Left kidney (tissue), 8 donors: ENCODE data around the gene JRKL. TPM values are rescaled to one million over a fixed set of nuclear protein-coding genes. Genes with fewer than 3 reads are reported as not detected.

ENCODE experiments used
- DNase-seq: peaks from one replicate; pipeline ENCODE4 v3.0.0-alpha.2; 2013
- long read RNA-seq, 8 donors: transcript quantifications; one replicate each; lab custom pipeline, GENCODE V29; 2026
- polyA plus RNA-seq: library from polyadenylated mRNA; unstranded; fragments of 120-200 nt; gene quantifications from one replicate; pipeline ENCODE4 v1.2.1, GENCODE V29; 2013; ENCODE audit not compliant: insufficient read length

JRKL gene
- polyA plus RNA-seq, result 24.9 TPM
- long read RNA-seq, donor 1, partial matches to known transcripts, result 0 of 1 reads
- long read RNA-seq, donor 1, other reads (novel, unspliced or antisense), result 0 of 1 reads
- long read RNA-seq, donor 2, partial matches to known transcripts, result 0 of 2 reads
- long read RNA-seq, donor 2, other reads (novel, unspliced or antisense), result 0 of 2 reads
- long read RNA-seq, donor 3, partial matches to known transcripts, result 0 of 1 reads
- long read RNA-seq, donor 3, other reads (novel, unspliced or antisense), result 0 of 1 reads
- long read RNA-seq, donor 4, partial matches to known transcripts, result 0 of 1 reads
- long read RNA-seq, donor 4, other reads (novel, unspliced or antisense), result 0 of 1 reads
- long read RNA-seq, donor 5, partial matches to known transcripts, result 0 of 4 reads
- long read RNA-seq, donor 5, other reads (novel, unspliced or antisense), result 0 of 4 reads
- long read RNA-seq, donor 6, partial matches to known transcripts, result 0 of 4 reads
- long read RNA-seq, donor 6, other reads (novel, unspliced or antisense), result 0 of 4 reads
- long read RNA-seq, donor 7, partial matches to known transcripts, result 0 of 4 reads
- long read RNA-seq, donor 7, other reads (novel, unspliced or antisense), result 0 of 4 reads
- long read RNA-seq, donor 8, result 0 reads

DNA sequence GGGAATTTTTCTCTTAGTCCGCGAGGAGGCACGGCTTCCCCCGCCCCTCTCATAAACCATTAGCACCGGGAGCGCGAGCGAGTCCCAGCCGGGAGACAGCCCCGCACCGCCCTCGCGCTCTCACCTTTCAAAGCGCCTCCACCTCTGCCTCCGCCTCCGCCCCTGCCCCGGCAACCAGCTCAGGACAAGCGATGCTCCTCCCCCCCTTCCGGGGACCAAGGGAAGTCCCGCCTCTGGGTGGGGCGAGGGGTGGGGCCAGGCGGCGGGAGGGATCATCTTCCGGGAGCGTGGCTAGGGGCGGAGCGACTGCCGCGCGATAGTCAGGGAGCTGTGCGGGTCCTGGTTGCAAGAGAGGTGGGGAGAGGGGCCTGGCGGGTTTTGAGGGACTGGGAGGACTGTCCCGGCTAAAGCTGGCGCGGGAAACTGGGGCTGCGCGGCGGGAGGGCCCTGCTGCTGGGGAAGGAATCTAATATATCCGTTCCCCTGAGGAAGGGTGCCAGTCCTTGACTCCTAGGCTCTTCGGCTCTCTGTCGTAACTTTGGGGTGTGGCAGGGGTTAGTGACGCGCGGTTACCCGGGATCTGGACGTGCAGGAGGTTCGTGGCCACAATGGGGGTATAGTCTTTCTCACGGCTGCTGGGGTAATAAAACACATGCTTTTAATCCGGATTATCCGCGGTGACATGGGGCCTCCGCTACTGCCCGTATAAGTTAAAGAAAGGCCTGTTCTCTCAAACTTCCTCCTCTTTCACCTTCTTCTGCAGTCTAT, at the start of gene JRKL, which contains the start of gene CCDC82:
Gene JRKL, plus strand, starts transcription at position 294 of the 768 bp plus-strand sequence. CDS start 637 bp downstream, outside the sequence.
Gene CCDC82, minus strand, starts transcription at position 193 of the 768 bp plus-strand sequence. CDS start 5,165 bp downstream, outside the sequence.
- peak; percentile 98 for DNase-seq

DNA sequence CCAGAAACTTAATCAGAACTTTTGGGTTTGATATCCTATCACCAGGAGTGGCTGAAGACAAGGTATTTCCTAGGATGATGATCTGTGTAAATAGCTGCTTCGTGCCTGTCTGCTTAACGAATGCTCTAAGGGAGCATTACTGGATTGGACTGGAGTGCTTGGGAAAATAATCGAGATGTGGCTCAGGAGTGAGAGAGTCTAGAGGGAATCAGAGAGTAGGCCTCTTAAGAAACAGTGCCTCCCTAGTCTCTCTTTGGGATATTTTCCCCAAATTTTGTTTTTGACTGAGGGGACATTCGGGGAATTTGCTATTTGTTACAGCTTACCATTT, 49.3 kb upstream of the JRKL start:
- DNase-seq, result no peak

DNA sequence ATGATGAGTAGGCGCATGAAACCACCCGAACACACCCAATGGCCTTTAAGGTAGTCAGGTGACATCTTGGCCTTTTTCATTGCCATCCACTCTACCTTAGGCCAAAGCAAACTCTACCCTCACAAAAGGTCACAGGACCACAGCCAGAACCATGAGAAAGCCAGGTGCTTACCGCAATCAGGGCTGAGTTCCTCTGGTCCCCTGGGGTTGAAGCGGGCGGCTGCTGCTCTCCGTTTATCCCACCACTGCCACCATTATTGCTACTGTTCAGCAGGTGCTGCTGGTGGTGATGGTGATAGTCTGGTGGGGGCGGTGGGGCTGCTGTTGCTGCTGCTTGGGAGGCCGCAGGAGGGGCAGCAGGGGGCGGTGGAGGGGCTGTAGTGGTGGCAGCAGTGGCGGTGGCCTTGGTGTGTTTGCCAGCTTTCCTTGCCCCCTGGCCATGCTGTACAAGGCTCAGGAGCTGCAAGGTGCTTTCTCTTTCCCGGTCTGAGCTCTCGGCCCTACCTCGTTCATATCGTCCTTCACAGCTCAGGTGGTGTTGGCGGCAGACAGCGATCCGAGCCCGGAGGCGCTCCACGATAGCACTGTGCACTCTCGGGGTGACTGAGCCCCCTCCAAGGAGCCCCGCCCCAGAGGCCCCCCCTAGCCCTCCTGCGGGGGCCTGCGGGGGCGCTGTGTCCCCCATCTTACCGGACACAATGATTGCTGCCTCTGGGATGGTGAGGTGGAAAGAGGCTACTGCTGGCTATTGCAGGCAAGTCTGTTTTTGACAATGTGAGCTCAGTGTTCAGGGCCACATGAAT, 48.4 kb upstream of the JRKL start:
- DNase-seq, result no peak

DNA sequence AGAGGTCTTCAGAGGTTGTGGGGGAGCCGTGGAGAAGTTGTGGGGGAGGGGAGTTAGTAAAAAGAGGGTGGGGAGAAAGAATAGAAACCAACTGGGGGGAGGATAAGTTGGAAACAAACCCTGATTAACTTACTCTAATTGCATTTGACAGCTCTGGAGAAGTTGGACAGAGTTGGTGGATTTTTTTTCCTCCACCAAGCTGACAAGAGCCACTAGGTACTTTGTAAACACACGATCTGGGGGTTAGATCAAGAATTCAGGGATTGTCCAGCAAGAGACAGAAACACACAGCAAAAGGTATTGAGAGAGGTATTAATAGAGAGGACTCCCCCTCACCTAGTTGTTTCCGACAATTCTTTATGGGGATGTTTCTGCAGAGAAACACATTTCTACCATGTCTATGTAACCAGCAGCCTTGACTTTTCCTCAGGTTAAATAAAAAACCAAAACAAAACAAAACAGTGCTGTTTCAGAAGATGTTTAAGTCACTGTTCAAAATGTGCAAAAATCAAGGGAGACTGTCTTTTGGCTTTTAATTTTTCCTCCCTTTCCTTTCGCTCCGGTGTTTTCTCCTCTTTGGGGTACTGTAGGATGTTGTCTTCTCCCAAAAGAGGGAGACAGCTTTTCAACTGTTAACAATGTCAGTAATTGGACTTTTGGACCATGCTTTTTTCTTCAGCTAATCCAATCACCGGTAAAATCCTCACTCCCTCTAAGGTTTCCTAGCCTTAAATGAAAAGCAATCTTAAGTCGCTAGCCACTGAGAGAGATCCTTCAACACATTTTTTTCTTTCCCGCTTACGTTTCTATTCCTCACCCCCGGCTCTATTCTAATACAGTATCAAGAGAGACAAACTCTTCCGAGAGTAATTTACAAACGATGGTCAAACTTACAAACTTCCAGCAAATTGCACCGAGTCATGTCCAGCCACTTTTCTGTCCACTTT, 47.5 kb upstream of the JRKL start:
- no peak for DNase-seq

DNA sequence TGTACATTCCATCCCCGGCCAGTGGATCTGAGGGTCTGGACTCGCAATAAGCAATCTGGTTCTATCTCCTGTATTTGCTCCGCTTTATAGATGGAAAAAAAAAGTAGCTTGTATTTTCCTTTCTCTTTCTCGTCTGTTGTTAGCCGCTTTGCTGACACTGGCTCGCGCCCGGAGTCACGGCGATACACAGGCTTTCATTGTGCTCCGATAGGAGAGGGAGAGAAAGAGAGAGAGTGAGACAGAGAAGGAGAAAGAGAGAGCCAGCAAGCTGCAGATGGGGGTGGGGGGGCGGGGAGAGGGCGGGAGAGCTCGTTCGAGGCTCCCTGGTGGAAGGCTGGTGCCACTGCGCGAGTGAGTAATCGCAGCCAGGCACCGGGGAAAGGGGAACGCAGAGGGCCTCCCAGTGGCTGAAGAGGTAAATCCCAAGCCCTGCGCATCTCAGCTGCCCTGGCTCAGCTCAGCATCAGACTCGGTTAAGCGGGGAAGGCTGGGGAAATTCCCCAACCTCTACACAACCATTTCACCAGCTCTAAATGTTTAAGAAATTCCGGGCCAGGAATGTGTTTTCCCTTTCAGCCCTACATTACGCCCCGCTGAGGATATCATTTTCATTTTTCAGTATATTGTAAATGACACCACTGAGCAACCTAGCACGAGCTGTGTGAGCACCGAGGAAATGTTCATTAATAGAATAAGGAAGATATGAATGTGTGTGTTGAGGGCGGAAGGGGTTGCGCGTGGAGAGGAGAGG, 46.7 kb upstream of the JRKL start, which contains the start of gene MAML2:
Gene MAML2, minus strand, starts transcription at position 235 of the 751 bp plus-strand sequence. CDS start 1,300 bp downstream, outside the sequence.
- DNase-seq, result peak; percentile 92

DNA sequence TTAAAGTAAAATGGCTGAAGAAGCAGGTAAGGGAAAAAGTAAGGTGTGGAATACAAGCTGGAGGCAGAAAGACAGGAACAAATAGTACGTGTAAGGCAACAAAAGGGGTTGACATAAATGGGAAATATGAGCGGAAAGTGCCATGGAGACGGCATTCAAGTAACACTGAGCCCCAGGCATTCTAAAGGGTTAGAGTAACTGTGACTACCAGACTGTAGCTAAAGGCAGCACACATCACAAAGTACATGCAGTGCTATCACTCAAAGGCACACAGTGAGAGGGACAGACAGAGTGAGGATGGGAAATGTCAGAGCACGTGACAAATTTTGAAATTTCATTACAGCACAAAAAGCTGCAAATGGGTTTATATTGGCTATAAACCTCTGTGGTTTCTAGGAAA, 33.0 kb upstream of the JRKL start:
- DNase-seq, result no peak

DNA sequence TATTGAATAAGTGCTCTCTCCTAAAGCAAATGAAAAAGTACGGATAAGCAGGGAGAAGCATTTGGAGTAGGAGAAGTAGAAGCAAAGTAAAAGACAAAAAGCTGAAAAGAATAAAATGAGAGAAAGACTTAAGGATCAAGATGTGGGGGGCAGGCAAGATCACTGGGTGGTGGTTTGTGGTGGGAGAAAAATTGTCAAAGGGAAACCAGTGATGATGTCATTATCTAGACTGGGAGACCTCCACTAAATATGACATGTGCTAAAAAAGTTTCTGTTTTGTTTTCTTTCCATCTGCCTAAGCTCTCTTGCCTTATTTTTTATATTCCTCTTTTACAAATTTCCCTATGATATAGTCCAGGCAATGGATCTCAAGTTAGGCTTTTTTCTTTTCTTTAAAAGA, 32.0 kb upstream of the JRKL start:
- DNase-seq, result no peak

DNA sequence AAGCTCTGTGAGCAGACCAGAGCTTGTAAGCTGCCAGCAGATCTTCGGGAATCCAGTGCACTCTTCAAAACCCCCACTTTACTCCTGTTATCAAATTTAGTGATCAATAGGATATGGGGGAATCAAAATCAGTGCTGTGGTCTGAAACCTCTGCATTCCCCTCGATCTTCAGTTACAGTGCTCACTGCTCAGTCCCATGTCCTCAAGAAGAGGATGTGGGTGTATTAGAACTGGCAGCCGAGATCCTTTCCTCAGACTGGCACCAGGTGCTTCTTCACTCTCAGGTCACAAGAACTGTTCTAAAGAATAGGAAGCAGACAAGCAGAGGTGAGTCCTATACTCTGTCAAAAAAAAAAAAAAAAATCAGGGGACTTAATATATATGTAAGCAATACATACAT, 31.5 kb upstream of the JRKL start:
- DNase-seq, result no peak

DNA sequence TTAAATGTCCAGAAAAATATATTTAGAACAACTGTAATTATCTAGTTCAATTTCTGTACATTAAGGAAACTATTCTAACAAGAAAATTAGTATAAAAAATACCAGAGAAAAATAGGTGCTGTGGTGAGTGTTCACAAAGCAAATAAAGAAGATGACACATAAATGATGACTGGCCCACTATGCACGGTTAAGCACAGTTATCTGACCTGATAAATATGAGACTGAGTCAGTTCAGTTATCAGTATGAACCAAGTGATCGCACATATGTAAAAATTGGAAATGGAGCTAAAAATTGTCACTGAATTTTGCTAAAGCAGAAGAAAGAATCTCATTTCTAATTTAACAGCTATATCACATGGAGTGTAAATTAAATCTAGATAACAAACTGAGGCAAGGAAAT, 28.0 kb upstream of the JRKL start:
- DNase-seq, result no peak

DNA sequence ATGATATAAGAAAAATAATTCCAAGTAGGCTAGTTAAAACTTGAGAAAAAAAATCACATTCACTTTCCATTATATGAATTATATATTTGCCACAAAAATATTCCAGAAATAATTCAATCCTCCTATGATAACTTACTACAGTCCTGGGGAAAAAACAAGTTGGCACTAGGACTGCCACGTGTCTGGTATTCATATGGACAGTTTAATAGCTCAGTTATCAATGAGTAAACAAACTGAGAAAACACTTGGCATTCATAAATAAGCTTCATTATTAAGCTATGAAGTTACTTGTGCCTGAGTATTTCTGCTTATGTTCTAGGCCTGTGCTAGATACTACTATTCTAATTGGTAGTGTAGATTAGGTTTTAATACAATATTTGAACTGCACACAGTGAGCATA, 24.3 kb upstream of the JRKL start:
- no peak for DNase-seq

DNA sequence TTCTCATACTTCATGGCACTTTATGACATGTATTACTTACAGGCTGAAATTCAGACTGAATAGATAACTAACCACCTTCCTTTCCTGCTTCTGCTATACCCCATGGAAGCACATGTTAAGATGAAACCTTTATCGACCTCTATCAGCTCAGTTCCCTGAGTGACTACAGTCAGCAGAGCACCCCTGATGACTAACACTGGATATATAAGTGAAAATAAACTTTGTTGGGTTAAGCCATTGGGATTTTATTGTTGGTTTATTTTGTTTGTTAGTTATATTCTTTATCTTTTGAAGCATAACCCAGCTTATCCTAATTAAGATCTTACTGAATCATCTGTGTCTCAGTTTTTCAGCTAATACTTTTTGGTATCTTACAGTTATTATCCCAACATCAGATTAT, 23.8 kb upstream of the JRKL start:
- DNase-seq, result no peak

DNA sequence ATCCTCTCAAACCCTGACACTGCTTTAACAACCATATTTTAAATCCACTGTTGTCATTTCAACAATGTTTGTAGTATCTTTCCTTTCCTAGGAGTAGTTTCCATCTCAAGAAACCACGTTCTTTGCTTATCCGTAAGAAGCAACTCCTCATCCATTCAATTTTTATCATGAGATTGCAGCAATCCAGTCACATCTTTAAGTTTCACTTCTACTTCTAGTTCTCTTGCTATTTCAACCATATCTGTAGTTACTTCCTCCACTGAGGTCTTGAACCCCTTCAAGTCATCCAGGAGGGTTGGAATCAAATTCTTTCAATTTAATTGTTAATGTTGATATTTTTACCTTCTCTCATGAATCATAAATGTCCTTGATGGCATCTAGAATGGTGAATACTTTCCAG, 22.5 kb upstream of the JRKL start:
- DNase-seq, result no peak

DNA sequence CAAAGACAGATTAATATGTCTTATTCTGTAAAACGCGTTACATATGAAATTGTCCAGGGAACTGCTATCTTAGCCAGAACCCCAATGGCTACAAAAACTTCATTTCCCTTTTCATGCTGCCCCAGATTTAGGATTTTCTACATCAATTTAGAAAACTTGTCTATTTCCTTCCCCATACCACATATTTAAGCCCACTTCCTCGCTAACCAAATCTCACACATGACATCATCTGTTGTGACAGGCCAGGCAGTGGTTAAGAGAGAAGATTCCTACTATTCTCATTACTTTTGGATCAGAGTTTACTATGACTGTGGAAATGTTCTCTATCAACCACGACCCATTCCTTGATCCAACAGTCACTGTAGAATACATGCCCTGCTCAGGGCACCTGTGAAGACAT, 16.0 kb upstream of the JRKL start:
- DNase-seq, result no peak

DNA sequence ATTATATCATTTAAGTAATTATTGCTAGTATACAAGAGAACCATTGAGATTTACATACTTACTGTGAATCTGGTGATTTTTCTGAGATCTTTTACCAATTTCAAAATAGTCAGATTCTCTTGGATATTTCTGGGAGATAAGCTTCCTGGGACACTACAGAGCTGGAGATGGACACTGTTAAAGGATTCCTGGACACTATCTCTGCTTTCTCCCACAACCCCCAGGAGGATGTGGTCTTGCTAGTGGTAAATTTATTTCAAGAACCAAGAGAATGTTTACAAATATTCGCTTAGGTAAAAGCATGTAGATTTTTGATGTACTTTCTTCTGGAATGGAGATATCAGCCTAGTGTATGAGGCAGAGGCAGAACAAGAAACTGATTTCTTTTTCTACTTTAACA, 13.0 kb upstream of the JRKL start:
- no peak for DNase-seq

DNA sequence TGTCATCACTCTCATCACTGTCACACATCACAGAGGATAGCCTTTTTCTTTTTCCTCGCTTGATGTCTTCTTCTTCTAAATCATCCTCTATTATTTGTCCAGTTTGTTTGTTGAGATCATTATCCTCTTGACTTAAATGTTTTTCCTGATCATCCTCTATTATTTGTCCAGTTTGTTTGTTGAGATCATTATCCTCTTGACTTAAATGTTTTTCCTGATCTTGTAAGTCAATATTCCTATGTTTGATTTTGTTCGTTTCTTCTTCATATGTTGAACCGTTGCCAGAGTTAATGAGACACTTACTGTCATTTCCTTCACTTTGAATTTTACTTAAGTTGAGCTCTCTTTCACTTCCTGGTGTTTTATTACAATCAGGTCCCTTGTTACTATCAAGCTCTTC, 5.7 kb upstream of the JRKL start:
- DNase-seq, result no peak

DNA sequence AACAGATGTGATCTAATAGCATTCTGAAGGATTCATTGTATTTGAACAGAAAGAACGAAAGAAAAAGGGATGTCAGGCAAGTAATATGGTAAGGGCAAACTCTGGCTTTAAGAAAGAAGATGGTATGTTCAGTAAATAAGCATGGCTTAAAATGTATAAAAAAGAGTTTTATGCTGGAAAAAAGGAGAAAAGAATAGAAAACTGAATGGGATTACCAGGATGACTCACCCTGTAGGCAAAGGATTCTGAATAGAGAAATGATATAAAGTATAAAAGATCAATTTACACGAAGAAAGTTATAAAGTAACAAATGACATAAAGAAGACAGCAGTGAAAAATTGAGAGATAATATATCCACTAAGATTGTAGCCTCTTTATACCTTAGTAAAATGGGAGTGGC, 4.6 kb upstream of the JRKL start:
- no peak for DNase-seq

DNA sequence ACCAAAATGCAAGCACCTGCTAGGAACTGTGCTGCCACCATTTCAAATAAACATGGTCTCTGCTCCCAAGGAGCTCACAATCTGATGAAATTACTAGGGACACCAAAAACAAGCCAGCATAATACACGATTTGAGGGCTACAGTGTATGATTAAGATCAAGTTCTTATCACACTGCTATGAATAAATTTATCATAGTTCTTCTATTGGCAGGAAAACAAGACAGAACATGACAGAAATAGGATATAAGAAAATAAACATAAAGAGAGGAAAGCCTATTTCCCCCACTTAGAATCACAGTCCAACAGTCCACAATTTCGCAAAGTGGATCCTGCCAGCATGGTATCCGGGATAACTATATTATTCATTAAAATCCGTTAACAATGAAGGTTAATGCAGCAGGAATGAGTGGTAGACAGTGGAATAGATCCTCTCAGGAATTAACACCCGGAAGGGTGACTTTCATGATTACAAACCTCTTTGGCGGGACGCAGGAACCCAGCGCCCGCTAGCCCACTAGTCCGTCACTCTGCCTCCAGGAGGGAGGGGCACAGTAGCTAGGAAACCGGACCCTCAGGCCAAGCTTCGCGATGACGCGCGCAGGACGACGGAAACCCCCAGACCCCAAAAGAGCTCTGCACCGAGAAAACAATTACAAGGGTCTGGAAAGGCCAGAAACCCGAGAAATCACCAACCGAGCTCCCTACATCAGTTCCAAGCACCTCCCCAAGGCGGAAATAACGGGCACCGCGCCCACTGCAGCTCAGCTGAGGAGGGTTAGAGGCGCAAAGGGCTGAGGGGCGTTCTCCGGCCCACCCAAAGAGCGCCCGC, 708 bp upstream of the JRKL start:
- DNase-seq, result peak; percentile 75

DNA sequence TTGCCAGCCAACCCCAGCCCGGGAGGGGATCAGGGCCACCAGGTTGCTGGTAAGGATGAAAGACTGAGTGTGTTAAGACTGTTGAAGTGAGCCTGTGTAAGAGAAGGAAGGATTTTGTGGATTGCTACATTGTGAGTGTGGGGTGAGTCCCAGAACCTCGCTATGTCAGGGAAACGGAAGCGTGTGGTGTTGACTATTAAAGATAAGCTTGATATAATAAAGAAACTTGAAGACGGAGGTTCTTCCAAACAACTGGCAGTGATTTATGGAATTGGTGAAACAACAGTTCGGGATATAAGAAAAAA, 627 bp downstream of the JRKL start:
- DNase-seq, result peak; percentile 38

DNA sequence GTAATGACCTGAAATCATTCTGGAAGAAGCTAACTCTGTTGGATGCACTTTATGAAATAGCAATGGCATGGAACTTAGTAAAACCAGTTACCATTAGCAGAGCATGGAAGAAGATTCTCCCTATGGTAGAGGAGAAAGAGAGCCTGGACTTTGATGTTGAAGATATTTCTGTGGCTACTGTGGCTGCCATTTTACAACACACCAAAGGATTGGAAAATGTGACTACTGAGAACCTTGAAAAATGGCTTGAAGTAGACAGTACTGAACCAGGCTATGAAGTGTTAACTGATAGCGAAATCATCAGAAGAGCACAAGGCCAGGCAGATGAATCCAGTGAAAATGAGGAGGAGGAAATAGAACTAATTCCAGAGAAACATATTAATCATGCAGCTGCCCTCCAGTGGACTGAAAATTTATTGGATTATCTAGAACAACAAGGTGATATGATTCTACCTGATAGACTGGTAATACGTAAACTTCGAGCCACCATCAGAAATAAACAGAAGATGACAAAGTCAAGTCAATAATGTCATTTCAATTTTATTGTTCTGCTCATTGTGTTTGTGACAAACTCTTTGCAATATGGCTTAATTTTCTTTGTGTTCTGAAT, 2.0 kb downstream of the JRKL start:
- DNase-seq, result no peak
